Panc1 (cell line): ENCODE measurements around the gene SLC16A6. TPM values are rescaled to one million over a fixed set of nuclear protein-coding genes. Genes with fewer than 3 reads are reported as not detected.

Source experiments
- ATAC-seq: fragments of 200-7000 bp; cut with Tn5 transposase; 2 replicates; pipeline ENCODE4 v1.9.1; 2020; ENCODE audit warnings: mild to moderate bottlenecking, moderate library complexity
- BruUV-seq: library from RNA; stranded (reverse); fragments of 400-500 nt; replicated peaks from 2 replicates; lab custom pipeline; 2021; lab: Mats Ljungman, UMichigan
- CTCF ChIA-PET: fragments of 300-600 bp; sonication (Branson Sonifier 250); formaldehyde crosslinking; loops from one replicate; lab custom pipeline; 2022; ENCODE audit warnings: antibody characterized with exemption; lab: Charles Lee
- POLR2A ChIA-PET: fragments of 300-600 bp; sonication (Branson Sonifier 250); formaldehyde crosslinking; loops from one replicate; lab custom pipeline; 2022; ENCODE audit warnings: antibody characterized with exemption; lab: Charles Lee
- DNase-seq: peaks from one replicate; pipeline ENCODE4 v3.0.0-alpha.2; 2010; ENCODE audit warnings: low read depth, low spot score
- H3K27ac ChIP-seq: 2 replicates; pipeline ENCODE4 v1.5.1; 2011; ENCODE audit warnings: mild to moderate bottlenecking, low read length, inconsistent platforms
- H3K27me3 ChIP-seq: fragments of 200-500 bp; sonication (Bioruptor generic); 2 replicates; pipeline ENCODE4 v1.6.0; 2014; ENCODE audit warnings: low read length, inconsistent platforms; ENCODE audit not compliant: control insufficient read depth, insufficient read depth
- H3K36me3 ChIP-seq: fragments of 200-500 bp; sonication (Bioruptor generic); 2 replicates; pipeline ENCODE4 v1.5.1; 2014; ENCODE audit warnings: inconsistent platforms, mild to moderate bottlenecking, low read length, moderate library complexity; ENCODE audit not compliant: control insufficient read depth, insufficient read depth
- H3K4me1 ChIP-seq: 2 replicates; pipeline ENCODE4 v1.5.1; 2011; ENCODE audit warnings: inconsistent platforms, mild to moderate bottlenecking, low read length, moderate library complexity; ENCODE audit not compliant: control insufficient read depth, insufficient read depth
- H3K4me3 ChIP-seq, 2 experiments: 2 replicates each; pipeline ENCODE4 v1.5.1; 2011 to 2012; ENCODE audit warnings: low read depth in 2 of 2, low read length in 2 of 2, mild to moderate bottlenecking in 2 of 2, inconsistent platforms in 1 of 2, moderate library complexity in 1 of 2
- H3K9me3 ChIP-seq: fragments of 200-500 bp; sonication (Bioruptor generic); 2 replicates; pipeline ENCODE4 v1.5.1; 2014; ENCODE audit warnings: low read depth, mild to moderate bottlenecking, inconsistent platforms, low read length, moderate library complexity; ENCODE audit not compliant: control insufficient read depth, insufficient read depth
- CTCF ChIP-seq: fragments of 450-650 bp; IDR thresholded peaks from 2 replicates; pipeline ENCODE4 v1.5.1; 2017; ENCODE audit warnings: mild to moderate bottlenecking
- POLR2AphosphoS5 ChIP-seq: IDR thresholded peaks from 2 replicates; pipeline ENCODE4 v1.6.1; 2012; ENCODE audit warnings: mild to moderate bottlenecking, low read depth, low read length, moderate library complexity
- REST ChIP-seq, 2 experiments: IDR thresholded peaks; 2 replicates each; pipeline ENCODE4 v1.6.1; 2011 to 2012; ENCODE audit warnings: low read depth in 2 of 2, control low read depth in 1 of 2, low read length in 1 of 2, mild to moderate bottlenecking in 1 of 2, moderate library complexity in 1 of 2; ENCODE audit not compliant: insufficient read depth in 1 of 2
- SIN3A ChIP-seq: IDR thresholded peaks from 2 replicates; pipeline ENCODE4 v1.6.1; 2012; ENCODE audit warnings: low read depth, mild to moderate bottlenecking, low read length, moderate library complexity, borderline replicate concordance; ENCODE audit not compliant: insufficient read depth
- TCF7L2 ChIP-seq: IDR thresholded peaks from 2 replicates; pipeline ENCODE4 v1.6.1; 2011; ENCODE audit warnings: mild to moderate bottlenecking, low read depth, low read length, inconsistent platforms
- in situ Hi-C: cut with HindIII; loops from 2 replicates; pipeline ENCODE4 v1.10.0; 2016; ENCODE audit warnings: low sequenced_read_pairs, low pct_unique_long_range_greater_than_20kb
- intact Hi-C: fragments of 100-400 bp; cut with micrococcal nuclease; formaldehyde crosslinking; loops from one replicate; pipeline ENCODE4 v1.10.0; 2022; ENCODE audit not compliant: unreplicated experiment
- total RNA-seq: library from RNA; stranded (reverse); gene quantifications from one replicate; pipeline ENCODE4 v1.2.1, GENCODE V29; 2021; ENCODE audit not compliant: unreplicated experiment

Gene SLC16A6
- total RNA-seq, 1 experiment from 2014 or later = 0.26 TPM

- H3K9me3 ChIP-seq = no peaks in the 10 kb centered on the region
- in situ Hi-C loops (no loop called here), intact Hi-C loops (no loop called here)
- ChIA-PET POLR2A (no interaction called here), CTCF (no interaction called here)
- DNase-seq (no peak), ATAC-seq (no peak)
- no peak overlapping the region for H3K27ac ChIP-seq
- 0 out of 2 replicates have a peak, but pooled peaks cover 2% of the 10 kb centered on the region for H3K4me1 ChIP-seq
- no peak for TF ChIP-seq SIN3A
- no peak for TF ChIP-seq REST (IDR thresholded peaks at IDR 0.05; ENCODE audit: insufficient read depth in 1 of 2, low read depth in 2 of 2, low read length in 1 of 2)
- TF ChIP-seq CTCF = no peak
- TF ChIP-seq POLR2AphosphoS5 = no peak
- no peak for TF ChIP-seq TCF7L2
- no peaks in the 10 kb centered on the region for H3K36me3 ChIP-seq
- no TSS peak for BruUV-seq
- no peak overlapping the region for H3K4me3 ChIP-seq
- peaks cover 4% of the 10 kb centered on the region for H3K27me3 ChIP-seq
Observed at GRCh38 chr17:68289473-68289872, 1.5 kb downstream of the SLC16A6 start.

- no peak for ATAC-seq
- H3K36me3 ChIP-seq = no peaks in the 10 kb centered on the region
- ChIA-PET CTCF (no interaction called here), POLR2A (no interaction called here)
- H3K27ac ChIP-seq = no peak overlapping the region
- no peaks in the 10 kb centered on the region for H3K9me3 ChIP-seq
- DNase-seq = no peak
- no TSS peak for BruUV-seq
- intact Hi-C loops (no loop called here), in situ Hi-C loops (no loop called here)
- no peak overlapping the region for H3K4me3 ChIP-seq
- peaks cover 4% of the 10 kb centered on the region for H3K27me3 ChIP-seq
- TF ChIP-seq TCF7L2 = no peak
- TF ChIP-seq REST (IDR thresholded peaks at IDR 0.05; ENCODE audit: insufficient read depth in 1 of 2, low read depth in 2 of 2, low read length in 1 of 2) = no peak
- H3K4me1 ChIP-seq = 0 out of 2 replicates have a peak, but pooled peaks cover 2% of the 10 kb centered on the region
Observed at GRCh38 chr17:68288804-68289203, 2.1 kb downstream of the SLC16A6 start.
